Breast epithelium (tissue), 3 donors: ENCODE results near the gene SRGAP3.

ENCODE experiments used
- POLR2A ChIP-seq: fragments of 450-650 bp; IDR thresholded peaks from one replicate; pipeline ENCODE4 v1.6.1; 2016; ENCODE audit warnings: antibody characterized with exemption, mild to moderate bottlenecking, moderate library complexity
- TF ChIP-seq, protein P1 (sequence below), 3 donors: fragments of 450-650 bp; IDR thresholded peaks; one replicate each; pipeline ENCODE4 v1.5.1; 2016 to 2017; ENCODE audit warnings: antibody characterized with exemption in 3 of 3, mild to moderate bottlenecking in 3 of 3, moderate library complexity in 3 of 3

DNA sequence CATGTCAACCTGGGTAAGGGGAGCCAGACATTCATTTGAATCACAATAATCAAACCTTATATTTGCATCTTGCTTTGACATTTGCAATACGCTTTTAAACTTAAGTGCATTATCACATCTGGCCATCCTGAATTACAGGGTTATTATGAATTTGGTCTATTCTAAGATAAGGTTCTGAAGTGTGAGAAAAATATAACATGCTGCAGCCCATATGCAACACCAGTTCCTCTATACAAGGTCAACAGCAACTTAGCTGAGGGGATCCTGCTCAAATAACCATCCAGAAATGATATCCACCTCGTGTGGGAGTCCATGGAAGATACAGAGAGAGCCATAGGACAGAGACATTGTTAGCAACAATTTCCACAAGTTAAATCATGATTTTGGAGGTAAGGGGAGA, 213.5 kb downstream of the SRGAP3 start:
- no peak for TF ChIP-seq POLR2A
- TF ChIP-seq, protein P1, sequence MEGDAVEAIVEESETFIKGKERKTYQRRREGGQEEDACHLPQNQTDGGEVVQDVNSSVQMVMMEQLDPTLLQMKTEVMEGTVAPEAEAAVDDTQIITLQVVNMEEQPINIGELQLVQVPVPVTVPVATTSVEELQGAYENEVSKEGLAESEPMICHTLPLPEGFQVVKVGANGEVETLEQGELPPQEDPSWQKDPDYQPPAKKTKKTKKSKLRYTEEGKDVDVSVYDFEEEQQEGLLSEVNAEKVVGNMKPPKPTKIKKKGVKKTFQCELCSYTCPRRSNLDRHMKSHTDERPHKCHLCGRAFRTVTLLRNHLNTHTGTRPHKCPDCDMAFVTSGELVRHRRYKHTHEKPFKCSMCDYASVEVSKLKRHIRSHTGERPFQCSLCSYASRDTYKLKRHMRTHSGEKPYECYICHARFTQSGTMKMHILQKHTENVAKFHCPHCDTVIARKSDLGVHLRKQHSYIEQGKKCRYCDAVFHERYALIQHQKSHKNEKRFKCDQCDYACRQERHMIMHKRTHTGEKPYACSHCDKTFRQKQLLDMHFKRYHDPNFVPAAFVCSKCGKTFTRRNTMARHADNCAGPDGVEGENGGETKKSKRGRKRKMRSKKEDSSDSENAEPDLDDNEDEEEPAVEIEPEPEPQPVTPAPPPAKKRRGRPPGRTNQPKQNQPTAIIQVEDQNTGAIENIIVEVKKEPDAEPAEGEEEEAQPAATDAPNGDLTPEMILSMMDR (IDR thresholded peaks at IDR 0.05) = no peak
